ENCODE measurements around the gene RFX2. TPM values are rescaled to one million over a fixed set of nuclear protein-coding genes. Genes with fewer than 3 reads are reported as not detected.

The RFX2 gene
- total RNA-seq, 1 experiment from 2014 or later: 3.7 TPM

GRCh38 chr19:6067975-6068374 is 42.3 kb downstream of the RFX2 start:
- Mint-ChIP-seq H3K27ac (peak overlapping the region in 1 of 3 experiments; percentile 96; a peak in 2 of 7 replicates), H3K4me3 (no peak overlapping the region), H3K9me3 (peaks cover 4 to 6% of the 10 kb centered on the region in 2 experiments), H3K36me3 (ENCODE audit: insufficient read depth in 1 of 3, low read depth in 3 of 3) (no peaks in the 10 kb centered on the region; a peak in 1 of 7 replicates), H3K4me1 (peaks cover 12 to 16% of the 10 kb centered on the region in 2 experiments), H3K27me3 (ENCODE audit: low read depth) (peaks cover 39% of the 10 kb centered on the region)
- H2BK12ac ChIP-seq (ENCODE audit: insufficient read length, low read depth, low read length): peak overlapping the region; percentile 36
- H3T11ph ChIP-seq (ENCODE audit: low read length): peak overlapping the region; percentile 99
- no peaks in the 10 kb centered on the region for H3K79me2 ChIP-seq (ENCODE audit: insufficient read depth, low read length)
- WGBS (ENCODE audit: extremely low coverage, insufficient read length, low lambda C conversion rate): no CpG with 5 or more reads among the region's 2 CpGs
- H2AFZ ChIP-seq (ENCODE audit: low read length): no peak overlapping the region
- TF ChIP-seq CTCF (conservative IDR thresholded peaks at IDR 0.05): no peak
- H3K9me3 ChIP-seq (ENCODE audit: control insufficient read depth, low read depth, low read length): no peaks in the 10 kb centered on the region
- H2BK5ac ChIP-seq (ENCODE audit: insufficient read length, low read length): no peak overlapping the region
- no peaks in the 10 kb centered on the region for H3K27me3 ChIP-seq (ENCODE audit: insufficient read depth, low read length)
- H3K18ac ChIP-seq (ENCODE audit: insufficient read length, low read depth, low read length): peak overlapping the region; percentile 89
- H3K79me1 ChIP-seq (ENCODE audit: insufficient read depth, low read depth, low read length, poor library complexity, severe bottlenecking): no peaks in the 10 kb centered on the region
- no peaks in the 10 kb centered on the region for H3K23me2 ChIP-seq (ENCODE audit: insufficient read length, low read depth, low read length, poor library complexity, severe bottlenecking)
- peaks cover 4% of the 10 kb centered on the region for H3K4me1 ChIP-seq (ENCODE audit: insufficient read depth, low read length)
- H4K5ac ChIP-seq (ENCODE audit: insufficient read length, low read depth, low read length): no peak overlapping the region
- peak overlapping the region; percentile 32; the same call in 1 of the 2 replicates for H3K14ac ChIP-seq (ENCODE audit: insufficient read depth, low read length)
- H3K23ac ChIP-seq (ENCODE audit: insufficient read length, low read depth, low read length): no peak overlapping the region
- H4K20me1 ChIP-seq (ENCODE audit: control insufficient read depth, insufficient read depth, insufficient read length): no peaks in the 10 kb centered on the region
- DNase-seq: no peak
- H3K4me2 ChIP-seq (ENCODE audit: insufficient read depth, insufficient read length, low read length): no peak overlapping the region
- no peak overlapping the region for H4K8ac ChIP-seq (replicated peaks; ENCODE audit: insufficient read length, low read depth, low read length)
- no peak overlapping the region for H2BK20ac ChIP-seq (ENCODE audit: low read depth, low read length, poor library complexity, severe bottlenecking)
- no peak overlapping the region for H3K56ac ChIP-seq (ENCODE audit: insufficient read length, low read depth, low read length)
- no peak overlapping the region for H3K9ac ChIP-seq (ENCODE audit: extremely low read depth, insufficient read length, low read length)
- no peak overlapping the region for H3K27ac ChIP-seq (ENCODE audit: insufficient read length, low read depth, low read length)
- no peak overlapping the region for H2BK15ac ChIP-seq (ENCODE audit: low read depth, low read length)
- H3K4ac ChIP-seq (ENCODE audit: low read depth, low read length): peak overlapping the region; percentile 98; the same call in 1 of the 2 replicates
- no peak overlapping the region for H2AK5ac ChIP-seq (ENCODE audit: insufficient read length, low read length)
- H2BK120ac ChIP-seq (ENCODE audit: low read depth, low read length, poor library complexity, severe bottlenecking): peak overlapping the region; percentile 99
- peak overlapping the region; percentile 90 for H4K91ac ChIP-seq (ENCODE audit: insufficient read length, low read depth, low read length)
